HG03025 (cell line): ENCODE data around the gene TMEM266.

ENCODE experiments used
- ATAC-seq: cut with Tn5 transposase; IDR thresholded peaks from one replicate; pipeline ENCODE4 v1.9.1; 2021; ENCODE audit warnings: mild to moderate bottlenecking, moderate library complexity; ENCODE audit not compliant: unreplicated experiment, low FRiP score

TMEM266 gene

DNA sequence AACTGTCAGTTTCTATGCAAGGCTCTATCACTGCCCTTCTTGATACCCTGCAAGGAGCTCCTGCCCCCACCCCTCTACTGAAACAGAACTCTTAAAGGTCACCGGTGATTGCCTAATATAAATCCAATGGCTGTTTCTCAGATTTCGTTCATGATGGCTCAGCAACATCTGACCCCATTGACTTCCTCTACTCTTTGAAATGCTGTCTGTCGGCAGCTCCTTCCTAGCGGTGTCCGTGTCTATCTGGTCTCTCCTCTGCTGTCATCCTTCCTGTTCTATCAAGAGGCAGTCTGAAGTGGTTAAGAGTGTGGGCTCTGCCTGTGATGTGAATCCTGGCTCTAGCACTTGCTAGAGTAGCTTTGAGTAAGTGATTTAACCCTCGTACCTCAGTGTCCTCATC lies 5.5 kb downstream of the TMEM266 start:
- ATAC-seq = no peak

DNA sequence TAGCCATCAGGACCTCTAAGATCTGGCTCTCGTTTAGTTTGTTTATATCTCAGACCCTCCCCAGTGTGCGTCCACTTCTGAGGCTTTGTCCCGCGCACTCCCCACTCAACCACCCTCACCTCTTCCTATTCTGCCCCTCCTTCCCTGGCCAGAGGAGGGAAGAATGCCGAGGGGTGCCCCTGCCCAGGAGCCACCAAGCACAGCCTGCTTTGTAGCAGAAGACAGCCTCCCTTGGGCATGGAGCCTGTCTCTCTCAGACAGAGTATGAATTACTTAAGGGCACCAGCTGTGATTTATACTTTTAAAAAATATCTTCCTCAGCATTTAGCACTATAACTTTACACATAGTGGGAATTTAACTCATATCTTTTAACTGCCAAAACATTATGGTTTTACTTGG lies 6.0 kb downstream of the TMEM266 start:
- ATAC-seq = no peak

DNA sequence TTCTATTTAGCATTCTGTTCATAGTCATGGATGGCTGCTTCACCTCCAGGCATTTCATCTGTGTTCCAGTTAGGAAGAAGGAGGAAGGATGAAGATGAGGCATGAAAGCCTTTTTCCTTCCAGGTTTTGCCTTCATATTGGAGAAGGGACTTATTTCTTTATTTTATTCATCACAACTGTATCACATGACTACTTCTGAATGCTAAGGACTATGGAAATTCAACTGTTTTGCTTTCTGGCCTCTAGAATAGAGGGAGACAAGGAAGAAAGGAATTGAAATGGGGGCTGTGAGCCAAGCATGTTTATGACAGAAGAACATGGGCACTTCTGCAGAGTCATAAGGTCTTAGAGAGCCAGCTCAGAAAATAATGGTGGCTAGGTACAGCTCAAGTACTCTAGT lies 10.4 kb downstream of the TMEM266 start:
- no peak for ATAC-seq

DNA sequence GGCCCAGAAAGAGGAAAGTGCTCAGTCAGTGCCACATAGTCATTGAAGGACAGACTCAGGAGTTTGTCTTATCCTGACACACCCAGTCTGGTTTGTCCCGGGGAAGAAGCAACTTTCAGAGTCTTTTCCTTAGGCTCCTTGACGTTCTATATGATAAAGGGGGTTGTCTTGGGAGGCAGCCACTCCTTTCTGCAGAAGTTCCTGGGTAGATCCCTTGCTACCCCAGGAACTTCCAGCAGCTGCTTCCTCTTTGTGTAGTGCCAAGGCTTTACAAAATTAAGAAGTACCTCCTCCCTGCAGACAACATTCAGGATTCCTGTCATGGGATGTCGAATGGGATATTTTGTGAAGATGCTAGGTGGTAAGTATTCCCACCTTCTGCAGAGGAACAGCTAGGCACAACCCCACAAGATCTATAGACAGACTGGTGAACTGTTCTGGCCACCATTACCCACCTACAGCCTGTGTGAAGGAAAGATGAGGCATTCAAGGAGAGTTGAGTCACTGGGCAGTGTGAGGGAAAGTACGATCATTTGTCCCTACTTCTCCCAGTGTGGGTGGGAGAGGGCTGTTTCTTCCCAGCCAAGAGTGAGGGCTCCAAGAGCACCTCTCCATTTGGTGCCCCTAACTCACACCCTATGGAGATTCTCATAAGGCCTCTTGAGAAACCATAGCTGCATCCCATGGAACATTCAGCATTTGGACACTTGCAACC lies 11.3 kb downstream of the TMEM266 start:
- ATAC-seq = no peak

DNA sequence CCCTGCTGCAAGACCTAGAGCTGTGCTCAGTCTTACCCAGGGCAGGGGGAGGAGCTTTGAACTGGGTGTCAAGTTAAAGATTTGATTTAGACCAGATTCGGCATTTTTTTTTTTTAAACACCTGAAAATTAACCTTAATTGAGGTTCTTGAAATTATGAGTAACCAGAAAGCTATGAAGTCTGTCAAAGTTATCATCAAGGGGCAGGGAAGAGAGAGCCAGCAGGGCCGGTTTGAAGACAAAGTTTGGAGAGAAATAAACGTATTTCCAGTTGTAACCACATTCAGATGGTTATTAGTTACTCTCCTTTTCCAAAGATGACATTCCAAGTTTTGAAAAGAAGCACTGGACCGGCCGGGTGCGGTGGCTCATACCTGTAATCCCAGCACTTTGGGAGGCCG lies 12.0 kb downstream of the TMEM266 start:
- no peak for ATAC-seq

DNA sequence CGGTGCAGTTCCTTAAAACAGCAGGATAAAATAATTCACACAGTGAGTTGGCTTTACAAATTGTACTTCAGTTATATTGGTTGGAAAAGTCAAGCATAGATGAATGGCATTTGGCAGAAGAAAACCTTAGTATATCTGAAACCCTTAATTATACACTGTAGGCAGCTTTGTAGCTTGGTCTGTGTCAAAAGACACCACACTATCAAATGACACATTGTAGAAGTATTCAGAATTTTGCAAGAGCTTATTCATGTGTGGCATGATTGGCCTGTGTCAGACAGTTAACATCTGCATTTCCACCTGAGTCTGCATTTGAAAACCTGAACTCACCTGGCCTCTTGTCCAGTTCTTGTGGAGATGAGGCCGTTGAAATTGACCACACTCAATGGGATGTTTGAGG lies 13.8 kb downstream of the TMEM266 start:
- ATAC-seq = no peak

DNA sequence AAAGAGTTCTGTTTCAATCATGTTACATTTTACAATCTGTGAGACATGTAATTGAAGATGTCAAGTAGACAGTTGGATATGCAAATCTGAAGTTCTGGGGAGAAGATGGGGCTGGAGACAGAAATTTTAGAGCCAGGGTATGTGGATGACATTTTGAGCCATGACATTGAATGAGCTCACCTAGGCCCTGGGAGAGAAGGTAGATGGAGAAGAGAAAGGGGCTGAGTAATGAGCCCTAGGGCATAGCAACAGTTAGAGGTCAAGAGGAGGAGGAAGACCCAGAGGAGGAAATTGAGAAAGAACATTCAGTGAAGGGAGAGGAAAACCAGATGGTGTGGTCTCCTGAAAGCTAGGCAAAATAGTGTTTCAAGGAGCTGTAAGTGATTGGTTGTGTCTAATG lies 15.3 kb downstream of the TMEM266 start:
- no peak for ATAC-seq

DNA sequence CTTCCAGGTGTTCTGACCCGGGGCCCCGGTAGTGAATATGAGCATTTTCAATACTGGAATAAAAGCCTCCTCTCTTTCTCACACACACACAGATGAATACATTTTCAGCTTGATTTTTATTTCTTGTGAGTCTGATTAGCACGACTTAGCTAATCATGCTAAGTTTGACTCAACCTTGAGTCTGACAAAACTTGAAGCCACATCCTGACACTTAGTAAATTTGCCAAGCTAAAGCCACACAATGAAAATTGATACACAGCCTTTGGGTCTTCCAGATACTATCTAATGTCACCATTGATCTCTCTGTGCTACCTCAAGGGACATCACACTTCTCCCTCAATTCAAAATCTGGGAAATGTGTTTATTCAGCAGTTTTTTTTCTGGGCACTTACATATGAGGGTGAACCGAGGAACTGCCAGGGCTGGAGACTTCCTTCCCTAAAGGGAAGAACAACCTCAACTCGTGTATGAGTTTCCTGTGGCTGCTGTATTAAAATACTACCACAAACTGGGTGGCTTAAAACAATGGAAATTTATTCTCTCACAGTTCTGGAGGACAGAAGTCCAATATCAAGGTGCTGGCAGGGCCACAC lies 18.6 kb downstream of the TMEM266 start:
- ATAC-seq = no peak

DNA sequence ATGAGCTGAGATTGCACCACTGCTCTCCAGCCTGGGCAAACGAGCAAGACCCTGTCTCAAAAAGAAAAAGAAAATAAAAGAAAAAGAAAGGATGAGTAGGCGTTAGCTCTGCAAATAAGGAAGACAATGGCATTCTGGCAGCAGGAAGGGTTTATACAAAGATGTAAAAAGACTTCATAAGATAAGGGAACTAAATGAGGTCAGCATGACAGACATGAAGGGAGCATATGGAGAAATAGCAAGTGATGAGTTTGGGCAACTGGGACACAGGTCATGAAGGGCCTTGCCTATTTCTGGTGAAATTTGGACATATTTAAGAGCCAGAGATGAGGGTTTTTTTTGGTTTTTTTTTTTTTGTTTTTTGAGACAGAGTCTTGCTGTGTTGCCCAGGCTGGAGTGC lies 24.5 kb downstream of the TMEM266 start:
- no peak for ATAC-seq

DNA sequence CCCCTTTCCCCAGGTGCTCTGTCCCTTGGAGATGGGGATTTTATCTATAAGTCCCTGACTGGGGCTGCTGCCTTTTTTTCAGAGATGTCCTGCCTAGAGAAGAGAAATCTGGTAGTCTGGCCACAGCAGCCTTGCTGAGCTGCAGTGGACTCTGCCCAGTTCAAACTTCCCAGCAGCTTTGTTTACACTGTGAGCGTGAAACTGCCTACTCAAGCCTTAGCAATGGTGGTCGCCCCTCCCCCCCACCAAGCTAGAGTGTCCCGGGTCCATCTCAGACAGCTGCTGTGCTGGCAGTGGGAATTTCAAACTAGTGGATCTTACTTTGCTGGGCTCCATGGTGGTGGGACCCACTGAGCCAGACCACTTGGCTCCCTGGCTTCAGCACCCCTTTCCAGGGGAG lies 38.9 kb downstream of the TMEM266 start:
- ATAC-seq = no peak

DNA sequence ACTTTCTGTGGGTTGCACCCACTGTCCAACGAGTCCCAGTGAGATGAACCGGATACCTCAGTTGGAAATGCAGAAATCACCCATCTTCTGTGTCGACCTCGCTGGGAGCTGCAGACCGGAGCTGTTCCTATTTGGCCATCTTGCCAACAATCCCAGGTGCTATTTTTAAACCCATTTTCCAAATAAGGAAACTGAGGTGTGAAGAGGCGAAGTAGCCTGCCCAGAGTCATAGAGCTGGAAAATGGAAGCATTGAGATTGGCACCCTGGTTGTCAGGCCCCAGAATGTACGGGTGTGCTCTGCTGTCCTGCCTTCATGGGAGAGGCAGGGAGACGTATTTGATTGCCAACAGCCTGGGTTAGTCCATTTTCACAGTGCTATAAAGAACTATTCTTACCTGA lies 39.6 kb downstream of the TMEM266 start:
- no peak for ATAC-seq

DNA sequence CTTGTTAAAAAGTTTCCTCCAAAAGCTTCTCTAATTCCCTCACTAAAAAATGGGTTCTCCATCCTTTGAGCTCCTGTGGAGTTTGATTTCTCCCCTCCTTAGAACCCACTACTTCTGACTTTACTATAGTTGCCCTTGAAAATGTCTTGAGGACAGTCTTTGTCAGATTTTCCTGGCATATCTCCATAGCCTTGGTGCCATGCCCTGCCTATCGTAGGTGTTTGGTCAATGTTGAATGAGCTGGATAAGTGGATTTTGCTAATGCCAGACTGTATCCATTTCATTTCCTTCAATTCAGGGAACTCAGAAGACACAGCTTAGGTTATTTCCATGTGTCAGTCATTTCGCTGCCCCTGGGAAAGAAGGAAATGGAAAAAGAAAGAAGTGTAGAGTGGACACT lies 40.6 kb downstream of the TMEM266 start:
- no peak for ATAC-seq

DNA sequence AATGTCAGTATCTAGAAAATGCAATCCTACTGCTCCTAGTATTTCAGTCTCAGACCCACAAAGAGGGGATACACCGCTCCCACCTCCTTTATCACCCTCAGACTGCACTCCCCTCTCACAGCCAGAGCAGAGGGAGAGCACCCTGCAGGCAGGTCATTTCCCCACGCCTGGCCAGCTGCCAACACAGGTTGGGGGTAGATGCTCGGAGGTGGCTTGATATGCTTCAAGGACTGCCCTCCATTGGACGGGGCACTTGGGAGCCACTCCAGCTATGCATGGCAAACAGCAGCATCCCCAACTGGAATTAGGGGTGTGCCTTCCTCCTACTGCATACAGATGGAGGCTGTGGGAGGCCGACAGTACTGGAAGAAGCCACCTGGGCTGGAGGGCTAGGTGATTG lies 41.9 kb downstream of the TMEM266 start:
- no peak for ATAC-seq

DNA sequence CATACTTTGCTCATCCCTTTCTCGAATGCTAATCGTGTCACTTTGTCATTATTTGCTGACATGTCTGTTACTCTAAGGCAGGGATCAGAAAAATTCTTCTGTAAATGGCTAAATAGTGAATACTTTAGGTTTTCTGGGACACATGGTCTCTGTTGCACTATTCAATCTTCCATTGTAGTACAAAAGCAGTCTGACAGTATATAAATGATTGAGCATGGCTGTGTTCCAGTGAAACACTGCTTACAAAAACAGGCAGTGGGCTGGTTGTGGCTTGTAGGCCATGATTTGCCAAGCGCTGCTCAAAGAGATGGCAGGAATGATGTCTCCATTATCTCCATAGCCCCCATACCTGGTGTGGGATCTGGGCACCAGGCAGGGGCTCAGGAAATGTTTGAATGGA lies 45.6 kb downstream of the TMEM266 start:
- no peak for ATAC-seq

DNA sequence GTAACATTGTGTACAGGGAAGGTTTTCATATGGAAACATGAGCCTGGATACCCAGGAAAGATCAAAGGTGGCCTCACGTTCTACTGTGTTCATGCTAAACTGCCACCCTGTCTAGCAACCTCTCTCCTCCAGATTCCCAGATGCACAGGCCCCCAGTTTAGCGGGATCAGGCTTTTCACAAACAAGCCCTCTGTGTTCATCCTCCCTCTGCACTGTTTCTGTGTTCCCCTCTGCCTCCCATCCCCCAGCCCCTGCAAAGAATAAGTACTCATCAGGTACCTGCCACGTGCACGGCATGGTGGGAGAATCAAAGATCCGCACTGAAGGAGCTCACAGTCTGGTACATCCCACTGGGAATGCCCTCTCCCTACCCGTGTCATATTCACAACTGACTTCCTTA lies 46.1 kb downstream of the TMEM266 start:
- ATAC-seq = no peak

DNA sequence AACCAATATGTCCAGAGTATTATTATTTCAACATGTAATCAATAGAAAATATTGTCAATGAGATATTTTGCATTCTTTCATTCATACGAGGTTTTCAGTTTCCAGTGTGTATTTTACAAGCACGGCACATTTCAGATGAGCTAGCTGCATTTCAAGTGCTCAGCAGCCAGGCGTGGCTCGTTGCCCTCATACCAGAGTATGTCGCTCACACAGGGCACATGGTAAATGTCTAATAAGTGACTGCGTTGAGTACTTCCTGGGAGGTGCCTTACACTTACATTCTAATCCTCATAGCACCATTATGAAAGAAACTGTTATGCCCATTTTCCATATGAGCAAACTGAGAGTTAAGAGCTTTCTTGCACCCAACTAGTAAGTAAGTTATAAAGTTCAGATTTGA lies 47.4 kb downstream of the TMEM266 start:
- no peak for ATAC-seq

DNA sequence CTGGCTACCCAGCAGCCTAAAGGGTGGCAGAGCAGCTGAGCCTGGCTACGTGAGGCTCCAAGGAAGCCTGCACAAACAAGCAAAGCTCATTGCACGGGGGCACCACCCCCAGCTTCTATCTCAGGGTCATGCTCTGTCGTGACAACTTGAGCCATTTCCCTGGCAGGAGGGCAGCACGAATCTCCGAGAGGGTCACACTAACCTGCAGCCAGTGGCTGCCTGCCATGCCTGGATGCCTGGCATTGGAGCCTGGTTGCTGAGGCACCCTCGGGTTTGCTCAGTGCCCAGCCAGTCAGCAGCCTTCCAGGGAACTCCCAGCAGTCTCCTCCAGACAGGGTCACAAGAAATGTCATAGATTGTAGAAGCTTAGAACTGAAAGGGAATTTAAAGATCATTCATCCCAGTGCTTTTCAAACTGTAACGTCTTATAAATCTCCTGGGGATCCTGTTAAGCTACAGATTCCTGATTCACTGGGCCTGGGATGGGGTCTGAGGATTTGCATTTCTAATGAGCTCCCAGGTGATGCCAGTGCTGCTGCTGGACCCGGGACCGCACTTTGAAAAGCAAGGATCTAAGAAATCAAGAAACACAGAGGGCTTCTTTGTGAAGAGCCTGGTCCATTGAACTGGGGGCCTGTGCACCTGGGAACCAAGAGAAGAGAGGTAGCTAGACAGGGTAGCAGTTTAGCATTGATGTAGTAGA lies 48.4 kb downstream of the TMEM266 start:
- no peak for ATAC-seq

DNA sequence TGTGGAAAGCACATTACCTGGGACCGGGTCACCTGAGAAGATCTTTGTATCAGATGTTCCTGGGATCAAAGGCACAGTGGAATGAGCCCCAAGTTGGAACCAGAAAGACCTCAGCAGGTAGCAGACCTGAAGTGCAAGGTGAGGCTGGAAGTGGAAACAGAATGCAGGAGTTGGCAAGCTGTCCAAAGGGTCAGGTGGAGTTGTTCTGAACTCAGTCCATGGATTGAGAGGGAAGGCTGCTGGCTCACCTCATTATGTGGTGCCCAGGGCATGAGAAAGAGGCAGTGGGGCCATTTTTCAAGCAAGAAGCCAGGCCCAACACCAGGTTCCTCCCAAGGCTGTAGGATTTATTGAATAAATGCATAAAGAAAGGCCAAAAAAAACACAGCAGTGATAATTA lies 49.3 kb downstream of the TMEM266 start:
- ATAC-seq = no peak

DNA sequence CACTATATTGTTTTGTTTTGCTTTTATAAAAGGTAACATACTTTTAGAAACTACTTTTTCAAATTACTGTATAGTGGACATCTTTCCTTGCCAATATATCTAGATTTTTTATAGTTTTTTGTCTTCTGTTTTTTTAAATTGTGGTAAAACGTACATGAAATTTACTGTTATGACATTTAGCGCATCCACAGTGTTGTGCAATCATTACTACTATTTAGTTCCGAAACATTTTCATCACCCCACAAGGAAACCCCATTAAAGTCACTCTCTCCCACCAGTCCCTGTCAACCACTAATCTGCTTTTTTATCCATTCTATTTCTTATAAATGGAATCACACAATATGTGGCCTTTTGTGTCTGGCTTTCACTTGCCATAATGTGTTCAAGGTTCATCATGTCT lies 54.8 kb downstream of the TMEM266 start:
- ATAC-seq = no peak

DNA sequence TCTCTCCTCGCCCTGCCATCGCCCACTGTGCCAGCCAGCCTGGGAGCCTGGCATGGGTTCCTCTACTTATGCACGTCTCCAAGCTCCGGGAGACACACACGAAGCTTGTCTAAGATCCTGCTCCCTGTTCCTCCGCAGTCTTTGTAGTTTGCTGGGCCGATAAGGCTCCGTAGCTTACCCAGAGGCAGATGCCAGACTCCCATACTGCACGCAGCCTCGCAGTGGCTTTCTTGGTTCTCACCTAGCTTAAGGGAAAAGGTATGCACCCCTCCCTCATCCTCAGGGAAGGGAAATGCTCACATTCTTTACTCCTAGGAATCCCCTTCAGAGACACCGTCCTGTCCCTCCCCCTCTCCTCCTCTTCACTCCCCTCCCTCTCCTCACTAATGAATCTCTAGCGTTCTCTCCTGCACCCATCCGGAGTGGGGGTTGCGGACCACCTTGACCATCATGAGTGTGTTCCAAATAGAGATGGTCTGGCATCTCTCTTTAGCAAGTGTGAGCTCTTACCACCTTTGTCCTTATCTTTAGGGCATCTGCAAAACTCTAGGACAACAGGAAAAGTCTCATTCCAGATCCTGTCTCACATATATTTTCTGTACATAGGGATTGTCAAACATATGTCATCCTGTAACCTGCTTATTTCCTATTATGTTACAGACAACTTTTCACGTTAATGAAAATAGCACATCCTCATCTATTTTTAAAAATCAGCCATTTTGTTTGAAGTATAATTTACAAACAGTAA lies 56.5 kb downstream of the TMEM266 start:
- no peak for ATAC-seq

DNA sequence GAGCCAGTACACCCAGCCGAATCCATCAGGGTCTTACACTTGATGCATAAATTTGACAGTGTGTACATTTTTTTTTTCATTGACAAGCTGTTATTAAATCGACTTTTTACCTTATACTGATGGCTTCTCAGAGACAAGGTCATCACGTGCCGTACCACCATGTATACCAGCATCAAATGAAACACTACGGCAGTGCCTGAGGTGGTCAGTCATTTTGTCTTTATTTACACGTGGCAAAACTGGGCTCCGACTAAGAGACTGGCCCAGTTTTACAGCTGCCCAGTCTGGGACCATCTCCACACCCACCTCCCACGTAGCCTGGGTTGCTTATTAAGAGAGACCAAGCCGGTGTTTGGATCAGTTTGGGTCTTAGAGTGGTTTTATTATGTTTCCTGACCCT lies 57.4 kb downstream of the TMEM266 start:
- ATAC-seq = no peak
